GM19467 (cell line): ENCODE measurements around the gene PLXNB3.

Experiments
- ATAC-seq: cut with Tn5 transposase; IDR thresholded peaks from one replicate; pipeline ENCODE4 v1.9.1; 2021; ENCODE audit warnings: mild to moderate bottlenecking, moderate library complexity; ENCODE audit not compliant: unreplicated experiment

Gene PLXNB3

DNA sequence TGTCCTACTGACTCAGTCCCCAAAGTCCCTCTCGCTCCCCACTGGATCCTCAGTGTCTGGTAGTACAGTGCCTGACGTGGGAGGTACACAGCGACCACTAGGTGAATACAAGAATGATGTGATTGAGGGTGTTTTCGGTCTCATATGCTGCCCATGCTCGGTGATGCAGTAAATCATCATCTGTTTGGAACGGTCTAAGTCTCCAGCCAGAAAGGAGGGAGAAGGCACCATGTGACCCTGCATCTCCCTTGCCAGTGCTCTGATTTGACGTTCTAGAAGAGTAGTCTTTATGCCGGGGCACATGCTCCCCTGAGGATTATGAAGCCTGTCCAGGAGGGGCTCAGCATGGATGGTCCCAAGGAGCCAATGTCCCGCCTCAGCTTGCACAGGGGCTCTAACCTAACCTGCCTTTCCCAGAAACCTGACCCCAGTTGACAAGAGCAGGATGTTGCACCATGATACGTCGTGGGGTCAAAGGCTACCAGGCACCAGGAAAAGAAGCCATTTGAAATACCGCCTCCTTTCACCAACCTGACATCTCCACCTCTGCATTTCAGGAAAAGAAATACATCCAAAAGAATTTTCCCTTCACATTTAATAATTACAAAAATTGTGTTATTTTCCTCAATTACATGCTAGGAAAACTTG is 13.8 kb upstream of the PLXNB3 start:
- ATAC-seq, result no peak

DNA sequence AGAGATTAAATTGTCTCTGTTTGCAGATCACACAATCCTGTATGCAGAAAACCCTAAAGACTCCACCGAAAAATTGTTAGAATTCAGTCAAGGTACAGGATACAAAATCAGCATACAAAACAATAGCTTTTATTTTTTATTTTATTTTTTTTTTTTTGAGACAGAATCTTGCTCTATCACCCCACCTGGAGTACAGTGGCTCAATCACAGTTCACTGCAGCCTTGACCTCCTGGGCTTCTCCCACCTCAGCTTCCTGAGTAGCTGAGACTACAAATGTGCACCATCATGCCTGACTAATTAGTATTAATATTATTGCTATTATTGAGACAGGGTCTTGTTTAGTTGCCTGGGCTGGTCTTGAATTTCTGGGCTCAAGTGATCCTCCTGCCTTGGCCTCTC is 8.9 kb upstream of the PLXNB3 start:
- no peak for ATAC-seq

DNA sequence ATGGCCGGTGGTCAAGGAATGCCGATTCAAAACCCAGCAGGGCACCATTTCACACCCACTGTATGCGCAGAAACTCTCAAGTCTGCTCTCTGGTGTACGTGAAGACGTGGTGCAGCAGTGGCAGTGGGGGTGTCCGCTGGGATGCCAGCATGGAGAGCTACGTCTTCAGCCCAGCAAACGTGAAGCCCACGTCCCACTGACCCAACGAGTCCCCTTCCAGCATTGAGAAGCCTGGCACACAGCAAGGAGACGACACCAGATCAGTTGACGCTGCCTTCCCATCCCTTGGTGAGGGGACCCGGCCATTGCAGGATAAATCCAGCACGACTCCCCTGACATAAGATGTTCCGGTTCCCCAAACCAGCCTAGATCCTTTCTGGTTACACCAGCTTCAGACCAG is 2.2 kb upstream of the PLXNB3 start:
- no peak for ATAC-seq

- ATAC-seq, result no peak
These were observed 1.3 kb upstream of the PLXNB3 start for GRCh38 chrX:153762626-153763173.

- no peak for ATAC-seq
These were observed 634 bp upstream of the PLXNB3 start for GRCh38 chrX:153763298-153763932.

DNA sequence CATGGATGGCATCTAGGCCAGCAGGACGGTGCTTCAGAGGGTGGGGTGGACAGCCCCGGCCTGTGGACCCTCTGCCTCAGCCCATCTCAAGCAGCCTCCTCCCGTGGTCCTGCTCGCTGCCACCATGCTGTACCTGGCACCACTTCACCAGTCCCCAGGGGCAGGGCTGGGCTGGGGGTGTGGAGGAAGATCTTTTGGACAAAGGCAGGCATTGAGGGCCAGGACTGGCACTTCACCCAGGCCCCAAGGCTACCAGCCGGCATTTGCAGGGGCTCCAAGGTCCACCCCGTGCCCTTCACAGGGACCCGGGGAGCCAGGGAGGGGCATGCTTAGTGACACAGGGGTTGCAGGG is 713 bp downstream of the PLXNB3 start:
- ATAC-seq, result no peak

DNA sequence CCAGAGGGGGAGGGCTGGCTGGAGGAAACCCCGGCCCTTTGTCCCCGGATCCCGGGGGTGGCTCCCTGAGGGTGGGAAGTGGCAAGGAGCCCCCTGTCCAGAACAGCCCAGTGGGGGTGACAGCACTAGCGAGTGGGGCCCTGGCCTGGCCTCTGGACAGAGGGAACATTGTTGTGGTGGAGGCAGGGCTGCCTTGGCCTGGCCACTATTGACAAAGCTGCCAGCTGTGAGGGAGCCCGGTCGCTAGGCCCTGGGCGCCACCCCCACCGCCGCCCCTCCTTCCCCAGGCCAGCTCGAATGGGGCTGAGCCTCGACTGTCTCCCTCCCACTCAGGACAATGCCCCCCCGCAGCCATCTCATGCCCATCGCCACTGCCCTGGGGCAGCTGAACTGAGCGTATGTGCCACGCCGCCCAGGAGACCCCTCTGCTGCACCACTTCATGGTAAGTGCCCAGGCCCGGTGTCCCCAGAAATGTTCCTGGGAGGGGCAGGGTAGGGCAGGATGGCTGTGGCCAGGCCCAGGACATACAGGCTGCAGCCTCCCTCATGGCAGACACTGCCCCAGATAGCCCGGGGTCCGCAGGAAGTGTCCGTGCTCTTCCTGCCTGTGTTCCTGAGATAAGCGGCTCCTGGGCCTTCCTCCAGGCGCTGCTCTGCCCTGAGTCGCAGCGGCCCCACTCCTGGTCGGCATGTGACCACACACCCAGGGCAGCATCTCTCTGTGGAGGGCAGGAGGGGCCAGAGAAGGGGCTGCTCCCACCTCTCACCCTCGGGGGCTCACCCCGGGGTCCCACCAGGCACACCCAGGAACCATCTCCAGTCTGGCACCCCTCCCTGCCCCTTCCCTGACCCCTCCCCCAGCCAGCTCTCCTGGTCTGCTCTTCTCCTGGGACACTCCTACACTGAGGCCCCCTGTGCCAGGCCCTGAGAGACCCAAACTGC is 1.4 kb downstream of the PLXNB3 start:
- no peak for ATAC-seq

DNA sequence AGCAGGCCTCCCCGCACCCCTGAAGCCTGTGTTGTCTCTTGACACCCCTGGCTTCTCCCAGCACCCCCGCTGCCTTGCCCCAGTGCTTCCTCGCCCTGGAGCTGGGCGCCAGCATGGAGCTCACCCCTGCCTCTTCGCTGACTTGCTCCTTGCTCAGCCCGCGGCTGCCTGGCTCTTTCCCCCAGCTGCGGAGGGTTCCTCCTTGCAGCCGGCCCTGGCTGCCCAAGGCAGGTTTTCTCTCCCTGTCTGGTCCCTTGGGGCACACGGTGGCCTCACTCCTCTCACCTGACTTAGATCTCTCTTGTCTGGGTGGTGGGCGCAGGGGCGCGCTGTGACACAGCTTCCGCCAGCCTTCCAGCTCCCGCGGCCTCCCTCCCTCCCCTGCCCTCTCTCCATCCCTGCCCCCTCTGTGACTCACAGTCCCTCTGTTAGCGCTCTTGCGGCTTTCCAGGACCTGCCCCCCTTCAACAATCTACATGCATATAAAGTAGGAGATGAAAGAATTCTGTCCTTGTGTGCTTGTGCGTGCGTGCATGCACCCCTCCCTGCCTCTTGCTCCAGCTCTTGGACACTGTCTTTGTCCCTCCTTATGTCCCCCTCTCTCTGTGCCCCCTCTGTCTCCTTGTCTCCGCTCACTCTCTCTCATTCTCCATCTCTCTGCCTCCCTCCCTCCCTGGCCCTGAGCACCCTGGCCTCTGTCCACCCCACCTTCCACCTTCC is 2.2 kb downstream of the PLXNB3 start:
- no peak for ATAC-seq

DNA sequence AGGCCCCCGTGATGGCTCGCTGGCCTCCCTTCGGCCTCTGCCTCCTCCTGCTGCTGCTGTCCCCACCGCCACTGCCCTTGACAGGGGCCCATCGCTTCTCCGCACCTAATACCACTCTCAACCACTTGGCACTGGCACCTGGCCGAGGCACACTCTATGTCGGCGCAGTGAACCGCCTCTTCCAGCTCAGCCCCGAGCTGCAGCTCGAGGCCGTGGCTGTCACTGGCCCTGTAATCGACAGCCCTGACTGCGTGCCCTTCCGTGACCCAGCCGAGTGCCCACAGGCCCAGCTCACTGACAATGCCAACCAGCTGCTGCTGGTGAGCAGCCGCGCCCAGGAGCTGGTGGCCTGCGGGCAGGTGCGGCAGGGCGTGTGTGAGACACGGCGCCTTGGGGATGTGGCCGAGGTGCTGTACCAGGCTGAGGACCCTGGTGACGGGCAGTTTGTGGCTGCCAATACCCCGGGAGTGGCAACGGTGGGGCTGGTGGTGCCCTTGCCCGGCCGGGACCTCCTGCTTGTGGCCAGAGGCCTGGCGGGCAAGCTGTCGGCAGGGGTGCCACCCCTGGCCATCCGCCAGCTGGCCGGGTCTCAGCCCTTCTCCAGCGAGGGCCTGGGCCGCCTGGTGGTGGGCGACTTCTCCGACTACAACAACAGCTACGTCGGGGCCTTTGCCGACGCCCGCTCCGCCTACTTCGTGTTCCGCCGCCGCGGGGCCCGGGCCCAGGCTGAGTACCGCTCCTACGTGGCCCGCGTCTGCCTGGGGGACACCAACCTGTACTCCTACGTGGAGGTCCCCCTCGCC is 3.0 kb downstream of the PLXNB3 start:
- no peak for ATAC-seq

DNA sequence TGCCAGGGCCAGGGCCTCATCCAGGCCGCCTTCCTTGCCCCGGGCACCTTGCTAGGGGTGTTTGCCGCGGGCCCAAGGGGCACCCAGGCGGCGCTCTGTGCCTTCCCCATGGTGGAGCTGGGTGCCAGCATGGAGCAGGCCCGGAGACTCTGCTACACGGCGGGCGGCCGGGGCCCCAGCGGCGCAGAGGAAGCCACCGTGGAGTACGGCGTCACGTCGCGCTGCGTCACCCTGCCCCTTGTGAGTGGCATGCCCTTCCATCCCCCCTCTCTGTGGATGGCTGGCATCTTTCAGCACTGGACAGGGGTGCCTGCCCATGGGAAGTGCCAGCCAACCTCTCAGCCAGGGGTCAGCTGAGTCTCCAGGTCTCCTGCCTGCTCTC is 3.6 kb downstream of the PLXNB3 start:
- no peak for ATAC-seq

DNA sequence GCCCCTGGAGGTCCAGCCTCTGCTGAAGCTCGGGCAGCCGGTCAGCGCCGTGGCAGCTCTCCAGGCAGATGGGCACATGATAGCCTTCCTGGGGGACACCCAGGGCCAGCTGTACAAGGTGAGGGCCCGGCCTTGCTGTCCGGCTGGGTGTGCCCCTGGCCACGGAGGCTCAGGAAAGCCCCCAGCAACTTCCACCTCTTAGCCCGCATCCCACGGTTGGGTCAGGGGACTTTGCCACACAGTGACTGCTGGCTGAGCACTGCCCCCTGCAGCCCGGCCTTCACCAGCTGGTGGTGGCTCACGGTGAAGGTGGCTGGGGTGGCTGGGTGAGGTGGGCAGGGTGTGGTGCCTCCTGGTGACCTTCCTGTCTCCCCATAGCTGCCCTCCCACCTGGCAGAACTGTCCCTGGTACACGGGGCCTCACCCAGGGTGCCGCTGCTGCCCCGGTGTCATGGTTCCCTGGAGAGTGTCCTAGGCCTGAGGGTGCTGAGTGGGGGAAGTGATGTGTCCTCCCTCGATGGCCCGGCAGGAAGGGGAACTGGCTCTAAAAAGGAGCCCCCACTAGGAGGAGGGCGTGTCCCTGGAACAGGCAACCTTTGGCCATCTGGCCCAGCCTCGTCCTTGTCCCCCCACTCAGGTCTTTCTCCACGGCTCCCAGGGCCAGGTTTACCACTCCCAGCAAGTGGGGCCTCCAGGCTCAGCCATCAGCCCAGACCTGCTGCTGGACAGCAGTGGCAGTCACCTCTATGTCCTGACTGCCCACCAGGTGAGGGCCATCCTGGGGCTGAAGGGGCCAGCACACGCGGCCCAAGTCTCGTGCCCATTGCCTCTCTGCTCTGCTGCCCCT is 4.5 kb downstream of the PLXNB3 start:
- no peak for ATAC-seq

GRCh38 chrX:153769158-153769864 is 5.3 kb downstream of the PLXNB3 start:
- no peak for ATAC-seq

DNA sequence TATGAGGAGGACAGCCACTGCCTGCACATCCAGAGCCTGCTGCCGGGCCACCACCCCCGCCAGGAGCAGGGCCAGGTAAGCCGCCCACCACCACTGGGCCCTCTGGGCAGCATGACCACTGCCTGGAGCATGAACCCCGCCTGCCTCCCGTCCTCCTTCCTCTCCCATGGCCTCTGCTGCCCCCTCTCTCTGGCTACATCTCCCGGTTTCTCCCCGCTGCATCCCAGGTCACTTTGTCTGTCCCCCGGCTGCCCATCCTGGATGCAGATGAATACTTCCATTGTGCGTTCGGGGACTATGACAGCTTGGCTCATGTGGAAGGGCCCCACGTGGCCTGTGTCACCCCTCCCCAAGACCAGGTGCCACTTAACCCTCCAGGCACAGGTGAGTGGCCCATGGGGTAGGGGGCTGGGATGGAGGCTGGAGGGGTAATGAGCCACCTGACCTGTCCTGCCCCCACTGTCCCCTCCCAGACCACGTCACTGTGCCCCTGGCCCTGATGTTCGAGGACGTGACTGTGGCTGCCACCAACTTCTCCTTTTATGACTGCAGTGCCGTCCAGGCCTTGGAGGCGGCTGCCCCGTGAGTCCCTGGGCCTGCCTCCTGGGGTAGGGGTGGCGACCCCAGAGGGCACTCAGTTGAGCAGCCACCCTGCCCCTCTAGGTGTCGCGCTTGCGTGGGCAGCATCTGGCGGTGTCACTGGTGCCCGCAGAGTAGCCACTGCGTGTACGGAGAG is 6.0 kb downstream of the PLXNB3 start:
- no peak for ATAC-seq

DNA sequence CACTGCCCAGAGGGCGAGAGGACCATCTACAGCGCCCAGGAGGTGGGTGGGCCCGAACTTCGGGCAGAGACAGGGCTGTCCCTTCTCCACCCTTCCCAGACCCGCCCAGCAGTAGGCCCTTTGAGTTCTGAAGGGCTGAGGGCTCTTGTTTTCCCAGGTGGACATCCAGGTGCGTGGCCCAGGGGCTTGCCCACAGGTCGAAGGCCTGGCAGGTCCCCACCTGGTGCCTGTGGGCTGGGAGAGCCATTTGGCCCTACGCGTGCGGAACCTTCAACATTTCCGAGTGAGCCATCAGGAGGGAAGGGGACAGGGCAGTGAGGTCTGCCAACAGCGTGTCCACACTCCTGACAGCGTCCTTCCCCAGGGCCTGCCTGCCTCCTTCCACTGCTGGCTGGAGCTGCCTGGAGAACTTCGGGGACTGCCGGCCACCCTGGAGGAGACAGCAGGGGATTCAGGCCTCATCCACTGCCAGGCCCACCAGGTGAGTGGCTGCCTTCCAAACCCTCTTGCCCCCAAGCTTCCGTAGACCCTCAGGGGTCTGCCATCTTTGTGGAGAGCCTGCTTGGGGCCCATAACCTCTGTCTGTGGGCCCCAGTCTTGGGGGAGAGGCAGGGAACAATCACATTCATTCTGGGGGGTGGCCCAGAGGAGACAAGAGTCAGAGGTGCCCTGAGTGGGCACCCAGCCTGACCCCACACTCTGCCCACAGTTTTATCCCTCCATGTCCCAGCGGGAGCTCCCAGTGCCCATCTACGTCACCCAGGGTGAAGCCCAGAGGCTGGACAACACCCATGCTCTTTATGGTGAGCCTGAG is 6.8 kb downstream of the PLXNB3 start:
- no peak for ATAC-seq

DNA sequence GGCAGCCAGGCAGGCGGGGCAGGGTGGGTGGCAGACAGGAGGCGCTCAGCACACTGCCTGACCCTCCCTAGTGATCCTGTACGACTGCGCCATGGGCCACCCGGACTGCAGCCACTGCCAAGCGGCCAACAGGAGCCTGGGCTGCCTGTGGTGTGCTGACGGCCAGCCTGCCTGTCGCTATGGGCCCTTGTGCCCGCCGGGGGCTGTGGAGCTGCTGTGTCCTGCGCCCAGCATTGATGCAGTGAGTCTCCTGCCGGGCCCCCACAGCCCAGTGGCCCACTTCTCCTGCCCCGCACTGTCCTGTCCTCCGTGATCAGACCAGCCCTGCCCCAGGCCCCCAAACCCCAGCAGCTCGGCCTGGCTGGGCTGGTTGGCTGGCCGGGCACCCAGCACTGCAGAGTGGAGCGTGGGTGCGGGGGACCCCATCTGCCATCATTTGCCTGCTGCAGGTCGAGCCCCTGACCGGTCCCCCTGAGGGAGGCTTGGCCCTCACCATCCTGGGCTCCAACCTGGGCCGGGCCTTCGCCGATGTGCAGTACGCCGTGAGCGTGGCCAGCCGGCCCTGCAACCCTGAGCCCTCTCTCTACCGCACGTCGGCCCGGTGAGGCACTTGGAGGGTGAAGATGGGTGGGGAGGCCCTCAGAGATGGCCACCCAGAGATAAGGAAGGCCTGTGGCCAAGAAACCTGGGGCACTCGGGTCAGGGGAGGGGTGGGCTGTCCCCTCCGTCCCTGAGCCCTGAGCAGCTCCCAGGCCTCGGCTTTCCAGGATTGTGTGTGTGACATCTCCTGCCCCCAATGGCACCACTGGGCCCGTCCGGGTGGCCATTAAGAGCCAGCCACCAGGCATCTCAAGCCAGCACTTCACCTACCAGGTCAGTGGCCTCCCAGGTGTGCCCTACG is 7.6 kb downstream of the PLXNB3 start:
- ATAC-seq, result no peak
